Activated B cell treated with CpG ODN at 0.5 μM for 24 hours (primary cell): ENCODE measurements around the gene CCBE1. TPM values are rescaled to one million over a fixed set of nuclear protein-coding genes. Genes with fewer than 3 reads are reported as not detected.

Source experiments
- ATAC-seq: fragments of 200-7000 bp; cut with Tn5 transposase; one replicate; pipeline ENCODE4 v1.10.0; 2021; ENCODE audit warnings: low read depth, mild to moderate bottlenecking, moderate library complexity
- CTCF ChIA-PET: fragments of 350-600 bp; sonication (Branson Sonifier 250); formaldehyde crosslinking; loops from one replicate; lab custom pipeline; 2021; ENCODE audit warnings: antibody characterized with exemption; lab: Charles Lee
- POLR2A ChIA-PET: fragments of 350-600 bp; sonication (Branson Sonifier 250); formaldehyde crosslinking; loops from one replicate; lab custom pipeline; 2021; ENCODE audit warnings: antibody characterized with exemption; lab: Charles Lee
- DNase-seq: peaks from one replicate; pipeline ENCODE4 v3.0.0; 2022
- H3K27ac Mint-ChIP-seq: one replicate; pipeline ENCODE4 v1.8.0; 2020; ENCODE audit warnings: mixed read lengths
- H3K27me3 Mint-ChIP-seq: one replicate; pipeline ENCODE4 v1.8.0; 2021; ENCODE audit warnings: mixed read lengths
- H3K36me3 Mint-ChIP-seq: one replicate; pipeline ENCODE4 v1.8.0; 2021; ENCODE audit warnings: low read depth, mixed read lengths
- H3K4me1 Mint-ChIP-seq: one replicate; pipeline ENCODE4 v1.8.0; 2021; ENCODE audit warnings: mixed read lengths
- H3K4me3 Mint-ChIP-seq: one replicate; pipeline ENCODE4 v1.8.0; 2020; ENCODE audit warnings: mild to moderate bottlenecking, mixed read lengths
- H3K9me3 Mint-ChIP-seq: one replicate; pipeline ENCODE4 v1.8.0; 2020; ENCODE audit warnings: mixed read lengths
- intact Hi-C: fragments of 100-400 bp; cut with micrococcal nuclease; formaldehyde crosslinking; loops from one replicate; pipeline ENCODE4 v1.15.1; 2024
- total RNA-seq: library from RNA; stranded (reverse); gene quantifications from 2 replicates; pipeline ENCODE4 v1.2.3, GENCODE V29; 2022
- TF ChIP-seq, protein P1 (sequence below): fragments of 200-600 bp; IDR thresholded peaks from one replicate; pipeline ENCODE4 v1.8.0; 2022; ENCODE audit warnings: antibody characterized with exemption, mild to moderate bottlenecking

Gene CCBE1
- total RNA-seq, 1 donor from 2014 or later = 0.04 TPM

DNA sequence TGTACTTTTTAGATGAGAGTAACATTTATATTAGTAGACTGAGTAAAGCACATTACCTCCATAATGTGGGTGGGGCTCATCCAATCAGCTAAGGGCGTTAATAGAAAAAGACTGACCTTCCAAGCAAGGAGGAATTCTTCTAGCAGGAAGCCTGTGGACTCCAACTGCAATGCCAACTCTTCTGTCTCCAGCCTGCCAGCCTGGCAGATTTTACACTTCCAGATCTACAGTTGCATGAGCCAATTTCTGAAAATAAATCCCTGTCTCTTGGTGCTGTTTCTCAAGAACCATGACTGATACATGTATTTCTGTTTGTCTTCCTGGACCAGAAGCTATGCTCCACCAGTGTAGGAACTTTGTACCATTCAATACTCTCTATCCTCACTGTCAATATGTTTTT is 269.2 kb downstream of the CCBE1 start:
- Mint-ChIP-seq H3K9me3 (no peaks in the 10 kb centered on the region), H3K27me3 (peaks cover 15% of the 10 kb centered on the region), H3K4me1 (no peaks in the 10 kb centered on the region), H3K27ac (no peak overlapping the region), H3K36me3 (no peaks in the 10 kb centered on the region), H3K4me3 (no peak overlapping the region)
- CTCF ChIA-PET = no interaction called here
- intact Hi-C loops = no loop called here
- TF ChIP-seq, protein P1, sequence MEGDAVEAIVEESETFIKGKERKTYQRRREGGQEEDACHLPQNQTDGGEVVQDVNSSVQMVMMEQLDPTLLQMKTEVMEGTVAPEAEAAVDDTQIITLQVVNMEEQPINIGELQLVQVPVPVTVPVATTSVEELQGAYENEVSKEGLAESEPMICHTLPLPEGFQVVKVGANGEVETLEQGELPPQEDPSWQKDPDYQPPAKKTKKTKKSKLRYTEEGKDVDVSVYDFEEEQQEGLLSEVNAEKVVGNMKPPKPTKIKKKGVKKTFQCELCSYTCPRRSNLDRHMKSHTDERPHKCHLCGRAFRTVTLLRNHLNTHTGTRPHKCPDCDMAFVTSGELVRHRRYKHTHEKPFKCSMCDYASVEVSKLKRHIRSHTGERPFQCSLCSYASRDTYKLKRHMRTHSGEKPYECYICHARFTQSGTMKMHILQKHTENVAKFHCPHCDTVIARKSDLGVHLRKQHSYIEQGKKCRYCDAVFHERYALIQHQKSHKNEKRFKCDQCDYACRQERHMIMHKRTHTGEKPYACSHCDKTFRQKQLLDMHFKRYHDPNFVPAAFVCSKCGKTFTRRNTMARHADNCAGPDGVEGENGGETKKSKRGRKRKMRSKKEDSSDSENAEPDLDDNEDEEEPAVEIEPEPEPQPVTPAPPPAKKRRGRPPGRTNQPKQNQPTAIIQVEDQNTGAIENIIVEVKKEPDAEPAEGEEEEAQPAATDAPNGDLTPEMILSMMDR = no peak
- POLR2A ChIA-PET = no interaction called here
- DNase-seq (no peak), ATAC-seq (no peak)

DNA sequence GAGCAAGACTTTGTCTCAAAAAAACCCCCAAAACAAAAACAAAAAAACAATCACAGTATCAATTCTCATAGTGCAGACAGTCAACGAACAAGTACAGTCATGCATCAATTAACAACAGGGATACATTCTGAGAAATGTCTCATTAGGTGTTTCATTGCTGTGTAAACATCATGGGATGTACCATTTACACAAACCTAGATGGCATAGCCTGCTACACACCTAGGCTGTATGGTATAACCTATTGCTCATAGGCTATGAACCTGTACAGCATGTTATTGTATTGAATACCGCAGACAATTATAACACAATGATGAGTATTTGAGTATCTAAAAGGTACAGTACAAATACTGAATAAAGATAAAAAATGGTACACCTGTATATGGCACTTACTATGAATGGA is 270.4 kb downstream of the CCBE1 start:
- Mint-ChIP-seq H3K27me3 (peaks cover 15% of the 10 kb centered on the region), H3K9me3 (no peaks in the 10 kb centered on the region), H3K36me3 (no peaks in the 10 kb centered on the region), H3K4me1 (no peaks in the 10 kb centered on the region), H3K4me3 (no peak overlapping the region), H3K27ac (no peak overlapping the region)
- DNase-seq = no peak
- no peak for ATAC-seq
- TF ChIP-seq, protein P1 = no peak
- POLR2A ChIA-PET = no interaction called here
- intact Hi-C loops = no loop called here
- CTCF ChIA-PET = no interaction called here

DNA sequence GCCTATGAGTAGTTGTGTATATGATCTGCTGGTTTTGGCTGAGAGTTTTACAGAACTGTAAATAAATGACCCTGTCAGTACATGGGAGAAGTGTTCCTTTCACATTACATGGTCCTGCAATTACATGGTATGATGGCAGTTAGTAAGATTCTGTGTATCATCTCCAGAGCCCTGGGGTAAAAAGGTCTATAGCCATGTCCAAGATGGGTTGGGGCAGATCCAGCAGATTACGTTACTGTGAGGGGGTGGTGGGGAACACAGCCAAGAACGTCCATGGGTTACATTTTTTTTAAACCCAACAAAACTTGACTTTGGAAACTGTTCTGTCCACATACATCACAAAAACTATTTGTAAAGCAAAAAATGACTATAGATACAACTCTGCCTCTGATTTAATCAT is 274.0 kb downstream of the CCBE1 start:
- ChIA-PET POLR2A (no interaction called here), CTCF (no interaction called here)
- no peaks in the 10 kb centered on the region for H3K4me1 Mint-ChIP-seq
- TF ChIP-seq, protein P1 = no peak
- ATAC-seq (no peak), DNase-seq (no peak)
- no peaks in the 10 kb centered on the region for H3K36me3 Mint-ChIP-seq
- H3K4me3 Mint-ChIP-seq = no peak overlapping the region
- no peak overlapping the region for H3K27ac Mint-ChIP-seq
- H3K27me3 Mint-ChIP-seq = peaks cover 23% of the 10 kb centered on the region
- H3K9me3 Mint-ChIP-seq = no peaks in the 10 kb centered on the region
- intact Hi-C loops = no loop called here

DNA sequence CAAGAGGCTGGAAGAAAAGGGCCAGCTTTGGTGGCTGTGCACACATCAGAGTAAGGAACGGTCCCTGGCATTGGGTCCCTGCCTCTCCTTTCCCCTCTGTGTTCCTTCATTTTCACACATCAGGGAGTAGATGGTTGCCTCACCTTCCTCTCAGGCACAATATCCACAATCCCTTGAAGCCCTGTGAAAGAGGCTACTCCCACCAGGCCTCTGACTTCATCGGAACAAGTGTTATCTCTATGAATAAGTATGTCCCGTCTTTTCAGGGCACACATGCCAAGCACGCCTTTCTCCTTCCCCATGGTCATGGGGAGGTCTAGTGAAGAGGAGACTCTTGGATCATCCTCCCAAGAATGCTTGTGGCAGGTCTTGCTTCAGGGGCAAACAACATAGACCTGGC is 277.0 kb downstream of the CCBE1 start:
- H3K36me3 Mint-ChIP-seq = no peaks in the 10 kb centered on the region
- TF ChIP-seq, protein P1 = no peak
- peaks cover 31% of the 10 kb centered on the region for H3K27me3 Mint-ChIP-seq
- DNase-seq = no peak
- intact Hi-C loops = no loop called here
- no peak overlapping the region for H3K4me3 Mint-ChIP-seq
- H3K9me3 Mint-ChIP-seq = no peaks in the 10 kb centered on the region
- ChIA-PET POLR2A (no interaction called here), CTCF (no interaction called here)
- no peak for ATAC-seq
- no peaks in the 10 kb centered on the region for H3K4me1 Mint-ChIP-seq
- H3K27ac Mint-ChIP-seq = no peak overlapping the region

DNA sequence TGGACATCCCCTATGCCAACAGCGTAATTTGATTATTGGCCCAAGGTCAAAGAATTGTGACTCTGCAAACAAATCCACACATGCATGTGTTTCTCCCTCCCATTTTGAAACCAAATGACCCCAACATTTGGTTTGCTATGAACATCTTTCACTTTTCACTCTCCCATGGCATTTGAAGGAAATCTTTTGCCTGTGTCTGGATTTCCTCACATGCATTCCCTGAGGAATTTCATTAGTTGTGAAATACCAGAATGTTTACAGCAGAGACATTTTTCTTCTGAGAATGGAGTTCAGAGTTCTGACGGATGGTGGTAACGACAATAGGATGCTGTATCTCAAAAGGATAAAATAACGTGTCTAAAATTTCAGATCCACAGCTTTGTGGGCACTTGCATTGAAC is 277.8 kb downstream of the CCBE1 start:
- POLR2A ChIA-PET = no interaction called here
- ATAC-seq = no peak
- no peak overlapping the region for H3K27ac Mint-ChIP-seq
- intact Hi-C loops = no loop called here
- TF ChIP-seq, protein P1 = no peak
- no peak for DNase-seq
- H3K9me3 Mint-ChIP-seq = no peaks in the 10 kb centered on the region
- no peak overlapping the region for H3K4me3 Mint-ChIP-seq
- CTCF ChIA-PET = no interaction called here
- no peaks in the 10 kb centered on the region for H3K4me1 Mint-ChIP-seq
- peaks cover 32% of the 10 kb centered on the region for H3K27me3 Mint-ChIP-seq
- H3K36me3 Mint-ChIP-seq = no peaks in the 10 kb centered on the region
